Esophagus squamous epithelium (tissue), 4 donors: ENCODE measurements around the gene MTR.

Source experiments
- POLR2A ChIP-seq, 4 donors: fragments of 450-650 bp; IDR thresholded peaks; one replicate each; pipeline ENCODE4 v1.6.1; 2017; ENCODE audit warnings: antibody characterized with exemption in 4 of 4, mild to moderate bottlenecking in 4 of 4, moderate library complexity in 3 of 4
- TF ChIP-seq, protein P1 (sequence below), 6 experiments: fragments of 450-650 bp in 4 of 6; fragments of 200-600 bp in 2 of 6; sonication (generic) in 2 of 6; IDR thresholded peaks; one replicate each; pipeline ENCODE4 v1.5.1; 2016 to 2019; ENCODE audit warnings: antibody characterized with exemption in 6 of 6, mild to moderate bottlenecking in 4 of 6, moderate library complexity in 4 of 6

DNA sequence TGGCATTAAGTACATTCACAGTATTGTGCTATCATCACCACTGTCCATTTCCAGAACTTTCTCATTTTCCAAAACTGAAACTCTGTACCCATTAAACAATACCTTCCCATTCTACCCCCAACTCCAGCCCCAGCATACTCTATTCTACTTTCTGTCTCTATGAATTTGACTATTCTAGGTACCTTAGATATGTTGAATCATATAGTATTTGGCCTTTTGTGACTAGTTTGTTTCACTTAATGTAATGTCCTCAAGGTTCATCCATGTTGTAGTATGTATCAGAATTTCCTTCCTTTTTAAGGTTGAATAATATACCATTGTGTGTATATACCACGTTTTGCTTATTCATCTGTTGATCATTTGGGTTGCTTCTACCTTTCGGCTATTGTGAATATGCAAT is 11.5 kb downstream of the MTR start:
- TF ChIP-seq, protein P1, sequence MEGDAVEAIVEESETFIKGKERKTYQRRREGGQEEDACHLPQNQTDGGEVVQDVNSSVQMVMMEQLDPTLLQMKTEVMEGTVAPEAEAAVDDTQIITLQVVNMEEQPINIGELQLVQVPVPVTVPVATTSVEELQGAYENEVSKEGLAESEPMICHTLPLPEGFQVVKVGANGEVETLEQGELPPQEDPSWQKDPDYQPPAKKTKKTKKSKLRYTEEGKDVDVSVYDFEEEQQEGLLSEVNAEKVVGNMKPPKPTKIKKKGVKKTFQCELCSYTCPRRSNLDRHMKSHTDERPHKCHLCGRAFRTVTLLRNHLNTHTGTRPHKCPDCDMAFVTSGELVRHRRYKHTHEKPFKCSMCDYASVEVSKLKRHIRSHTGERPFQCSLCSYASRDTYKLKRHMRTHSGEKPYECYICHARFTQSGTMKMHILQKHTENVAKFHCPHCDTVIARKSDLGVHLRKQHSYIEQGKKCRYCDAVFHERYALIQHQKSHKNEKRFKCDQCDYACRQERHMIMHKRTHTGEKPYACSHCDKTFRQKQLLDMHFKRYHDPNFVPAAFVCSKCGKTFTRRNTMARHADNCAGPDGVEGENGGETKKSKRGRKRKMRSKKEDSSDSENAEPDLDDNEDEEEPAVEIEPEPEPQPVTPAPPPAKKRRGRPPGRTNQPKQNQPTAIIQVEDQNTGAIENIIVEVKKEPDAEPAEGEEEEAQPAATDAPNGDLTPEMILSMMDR (IDR thresholded peaks at IDR 0.05): no peak
- no peak for TF ChIP-seq POLR2A (IDR thresholded peaks at IDR 0.05)
